Measurements from ENCODE around the gene PIK3IP1. TPM values are rescaled to one million over a fixed set of nuclear protein-coding genes. Genes with fewer than 3 reads are reported as not detected.

The PIK3IP1 gene
- total RNA-seq, 1 donor from 2014 or later: 10.3 TPM

- Mint-ChIP-seq H3K4me3 (ENCODE audit: unreplicated experiment) (no peak overlapping the region), H3K27ac (ENCODE audit: unreplicated experiment) (peak overlapping the region; percentile 33)
- no peak for DNase-seq (ENCODE audit: extremely low spot score, unreplicated experiment)
Observed at GRCh38 chr22:31313366-31314147, 21.3 kb upstream of the PIK3IP1 start.

DNA sequence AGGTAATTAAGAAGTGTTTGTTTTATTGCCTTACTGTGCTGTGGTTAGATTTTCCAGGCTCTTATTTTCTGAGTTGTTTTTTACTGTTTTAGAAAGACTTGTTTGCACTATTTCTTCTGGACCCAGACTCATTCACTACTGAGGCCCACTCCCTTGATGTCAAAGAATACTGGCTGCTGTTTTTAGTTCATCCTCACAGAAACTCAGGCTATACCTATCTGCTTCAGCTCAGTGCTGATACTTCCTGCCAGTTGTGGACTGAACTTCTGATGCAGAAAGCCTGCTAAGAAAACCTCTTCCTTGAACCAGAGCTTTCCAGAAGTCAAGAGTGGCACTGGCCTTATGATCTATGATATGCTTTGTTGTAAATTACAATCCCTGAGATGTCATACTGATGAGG is 15.9 kb upstream of the PIK3IP1 start:
- Mint-ChIP-seq H3K4me1 (ENCODE audit: unreplicated experiment) (no peaks in the 10 kb centered on the region), H3K27me3 (ENCODE audit: unreplicated experiment) (peaks cover 22% of the 10 kb centered on the region), H3K27ac (ENCODE audit: unreplicated experiment) (no peak overlapping the region), H3K4me3 (ENCODE audit: unreplicated experiment) (no peak overlapping the region), H3K9me3 (ENCODE audit: unreplicated experiment) (no peaks in the 10 kb centered on the region), H3K36me3 (ENCODE audit: unreplicated experiment) (no peaks in the 10 kb centered on the region)
- TF ChIP-seq, protein P1, sequence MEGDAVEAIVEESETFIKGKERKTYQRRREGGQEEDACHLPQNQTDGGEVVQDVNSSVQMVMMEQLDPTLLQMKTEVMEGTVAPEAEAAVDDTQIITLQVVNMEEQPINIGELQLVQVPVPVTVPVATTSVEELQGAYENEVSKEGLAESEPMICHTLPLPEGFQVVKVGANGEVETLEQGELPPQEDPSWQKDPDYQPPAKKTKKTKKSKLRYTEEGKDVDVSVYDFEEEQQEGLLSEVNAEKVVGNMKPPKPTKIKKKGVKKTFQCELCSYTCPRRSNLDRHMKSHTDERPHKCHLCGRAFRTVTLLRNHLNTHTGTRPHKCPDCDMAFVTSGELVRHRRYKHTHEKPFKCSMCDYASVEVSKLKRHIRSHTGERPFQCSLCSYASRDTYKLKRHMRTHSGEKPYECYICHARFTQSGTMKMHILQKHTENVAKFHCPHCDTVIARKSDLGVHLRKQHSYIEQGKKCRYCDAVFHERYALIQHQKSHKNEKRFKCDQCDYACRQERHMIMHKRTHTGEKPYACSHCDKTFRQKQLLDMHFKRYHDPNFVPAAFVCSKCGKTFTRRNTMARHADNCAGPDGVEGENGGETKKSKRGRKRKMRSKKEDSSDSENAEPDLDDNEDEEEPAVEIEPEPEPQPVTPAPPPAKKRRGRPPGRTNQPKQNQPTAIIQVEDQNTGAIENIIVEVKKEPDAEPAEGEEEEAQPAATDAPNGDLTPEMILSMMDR (IDR thresholded peaks at IDR 0.05): no peak
- DNase-seq (ENCODE audit: extremely low spot score, unreplicated experiment): no peak

More at GRCh38 chr22:31313366-31314147, 21.3 kb upstream of the PIK3IP1 start:
- Mint-ChIP-seq H3K36me3 (ENCODE audit: unreplicated experiment) (peaks cover 4% of the 10 kb centered on the region), H3K27me3 (ENCODE audit: unreplicated experiment) (peaks cover 6% of the 10 kb centered on the region), H3K9me3 (ENCODE audit: unreplicated experiment) (peaks cover 10% of the 10 kb centered on the region), H3K4me1 (ENCODE audit: unreplicated experiment) (peaks cover 3% of the 10 kb centered on the region)
- TF ChIP-seq, protein P1 (IDR thresholded peaks at IDR 0.05): peak; percentile 89

DNA sequence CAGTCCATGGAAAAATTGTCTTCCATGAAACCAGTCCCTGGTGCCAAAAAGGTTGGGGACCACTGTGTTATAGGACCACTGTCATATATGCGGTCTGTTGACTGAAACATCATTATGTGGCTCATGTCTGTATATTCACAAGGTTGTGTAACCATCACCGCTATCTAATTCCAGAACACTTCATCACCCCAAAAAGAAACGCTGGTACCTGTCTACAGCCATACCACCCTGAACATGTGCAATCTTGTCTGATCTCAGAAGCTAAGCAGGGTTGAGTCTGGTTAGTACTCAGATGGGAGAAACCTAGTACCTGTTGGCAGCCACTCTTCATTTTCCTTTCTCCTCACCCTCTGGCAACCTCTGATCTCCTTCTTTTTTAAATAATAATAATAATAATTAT is 12.9 kb upstream of the PIK3IP1 start:
- no peak for DNase-seq (ENCODE audit: extremely low spot score, unreplicated experiment)
- no peak overlapping the region for H3K4me3 Mint-ChIP-seq (ENCODE audit: unreplicated experiment)
- no peaks in the 10 kb centered on the region for H3K4me1 Mint-ChIP-seq (ENCODE audit: unreplicated experiment)
- peaks cover 48% of the 10 kb centered on the region for H3K27me3 Mint-ChIP-seq (ENCODE audit: unreplicated experiment)
- TF ChIP-seq, protein P1 (IDR thresholded peaks at IDR 0.05): no peak
- no peaks in the 10 kb centered on the region for H3K36me3 Mint-ChIP-seq (ENCODE audit: unreplicated experiment)
- no peaks in the 10 kb centered on the region for H3K9me3 Mint-ChIP-seq (ENCODE audit: unreplicated experiment)
- H3K27ac Mint-ChIP-seq (ENCODE audit: unreplicated experiment): no peak overlapping the region

DNA sequence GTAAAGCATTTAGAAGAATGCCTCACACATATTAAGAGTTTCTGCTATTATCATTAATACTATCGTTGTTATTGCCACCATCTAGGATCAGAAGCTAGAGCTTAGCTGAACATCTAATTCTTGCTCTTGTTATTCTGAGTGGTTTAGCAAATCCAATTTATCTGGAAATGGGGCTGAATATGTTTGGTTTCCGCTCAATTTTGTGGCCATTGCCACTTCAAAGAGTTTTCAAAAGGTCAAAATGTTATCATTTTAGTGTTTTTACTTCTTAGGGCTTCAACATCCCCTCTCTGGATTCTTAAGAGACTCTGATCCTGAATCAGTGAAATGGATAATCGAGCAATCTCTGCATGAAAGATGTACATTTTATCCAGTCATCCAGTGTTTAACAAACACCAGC is 10.2 kb upstream of the PIK3IP1 start:
- TF ChIP-seq, protein P1 (IDR thresholded peaks at IDR 0.05): no peak
- peaks cover 53% of the 10 kb centered on the region for H3K27me3 Mint-ChIP-seq (ENCODE audit: unreplicated experiment)

DNA sequence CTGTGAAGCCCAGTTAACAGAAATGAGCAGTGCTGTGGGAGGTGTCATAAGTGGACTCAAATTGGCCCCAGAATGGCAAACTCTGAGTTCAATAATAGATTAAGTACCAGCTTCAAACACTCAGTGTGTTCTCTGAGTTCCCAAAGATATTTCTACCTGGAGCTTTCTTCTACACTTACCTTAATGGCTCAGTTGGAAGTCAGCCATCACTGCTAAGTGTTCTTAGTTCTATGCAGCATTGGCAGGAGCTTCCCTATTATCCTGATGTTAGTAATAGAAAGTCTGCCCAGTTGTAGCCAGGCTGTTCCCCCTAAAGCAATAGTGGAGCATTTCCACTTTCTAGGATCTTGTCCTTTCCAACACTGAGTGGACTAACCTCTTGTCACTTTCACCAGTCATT is 9.7 kb upstream of the PIK3IP1 start:
- DNase-seq (ENCODE audit: extremely low spot score, unreplicated experiment): no peak
- Mint-ChIP-seq H3K4me1 (ENCODE audit: unreplicated experiment) (no peaks in the 10 kb centered on the region), H3K27me3 (ENCODE audit: unreplicated experiment) (peaks cover 55% of the 10 kb centered on the region), H3K9me3 (ENCODE audit: unreplicated experiment) (no peaks in the 10 kb centered on the region), H3K4me3 (ENCODE audit: unreplicated experiment) (no peak overlapping the region), H3K36me3 (ENCODE audit: unreplicated experiment) (no peaks in the 10 kb centered on the region), H3K27ac (ENCODE audit: unreplicated experiment) (no peak overlapping the region)
- TF ChIP-seq, protein P1 (IDR thresholded peaks at IDR 0.05): no peak

More for the DNA sequence above, 10.2 kb upstream of the PIK3IP1 start:
- no peaks in the 10 kb centered on the region for H3K9me3 Mint-ChIP-seq (ENCODE audit: unreplicated experiment)
- H3K4me1 Mint-ChIP-seq (ENCODE audit: unreplicated experiment): no peaks in the 10 kb centered on the region
- H3K27ac Mint-ChIP-seq (ENCODE audit: unreplicated experiment): no peak overlapping the region
- no peaks in the 10 kb centered on the region for H3K36me3 Mint-ChIP-seq (ENCODE audit: unreplicated experiment)
- DNase-seq (ENCODE audit: extremely low spot score, unreplicated experiment): no peak
- no peak overlapping the region for H3K4me3 Mint-ChIP-seq (ENCODE audit: unreplicated experiment)

All from osteocyte (in vitro differentiated cells).